ENCODE measurements around the gene DCTN3.
A peak's percentile ranks its signal among the peaks of the same experiment; 100 is the strongest.

DCTN3 gene

GRCh38 chr9:34654323-34655051 lies 34.2 kb upstream of the DCTN3 start:
- peak overlapping the region; percentile 66 for H3K9ac ChIP-seq (ENCODE audit: low read length)
- no peaks in the 10 kb centered on the region for H3K9me3 ChIP-seq (ENCODE audit: control insufficient read depth, low read length)
- peaks cover 48% of the 10 kb centered on the region for H3K4me1 ChIP-seq (ENCODE audit: control insufficient read depth, insufficient read depth, low read length)
- DNase-seq (ENCODE audit: low read depth), result peak; percentile 91
- no peaks in the 10 kb centered on the region for H3K27me3 ChIP-seq (replicated peaks; ENCODE audit: control insufficient read depth, insufficient read depth, low read length)
- peaks cover 5% of the 10 kb centered on the region for H3K36me3 ChIP-seq (ENCODE audit: control insufficient read depth, insufficient read depth, low read length, severe bottlenecking)
- H3K4me3 ChIP-seq (ENCODE audit: low read length), result peak overlapping the region; percentile 53

GRCh38 chr9:34653151-34654072 lies 33.1 kb upstream of the DCTN3 start:
- Histone ChIP-seq H3K9me3 (ENCODE audit: control insufficient read depth, low read length) (no peaks in the 10 kb centered on the region), H3K4me3 (ENCODE audit: low read length) (peak overlapping the region; percentile 81)
- DNase-seq (ENCODE audit: low read depth), result peak; percentile 67

GRCh38 chr9:34652602-34653000 lies 32.3 kb upstream of the DCTN3 start:
- Histone ChIP-seq H3K9ac (ENCODE audit: low read length) (peak overlapping the region; percentile 85), H3K4me3 (ENCODE audit: low read length) (peak overlapping the region; percentile 81), H3K36me3 (ENCODE audit: control insufficient read depth, insufficient read depth, low read length, severe bottlenecking) (peaks cover 15% of the 10 kb centered on the region), H3K27me3 (replicated peaks; ENCODE audit: control insufficient read depth, insufficient read depth, low read length) (no peaks in the 10 kb centered on the region), H3K9me3 (ENCODE audit: control insufficient read depth, low read length) (no peaks in the 10 kb centered on the region), H3K4me1 (ENCODE audit: control insufficient read depth, insufficient read depth, low read length) (peaks cover 53% of the 10 kb centered on the region)
- DNase-seq (ENCODE audit: low read depth), result peak; percentile 40

More at GRCh38 chr9:34653151-34654072, 33.1 kb upstream of the DCTN3 start:
- peak overlapping the region; percentile 85 for H3K9ac ChIP-seq (ENCODE audit: low read length)
- no peaks in the 10 kb centered on the region for H3K27me3 ChIP-seq (replicated peaks; ENCODE audit: control insufficient read depth, insufficient read depth, low read length)
- peaks cover 14% of the 10 kb centered on the region for H3K36me3 ChIP-seq (ENCODE audit: control insufficient read depth, insufficient read depth, low read length, severe bottlenecking)
- peaks cover 48% of the 10 kb centered on the region for H3K4me1 ChIP-seq (ENCODE audit: control insufficient read depth, insufficient read depth, low read length)

- Histone ChIP-seq H3K4me1 (ENCODE audit: control insufficient read depth, insufficient read depth, low read length) (peaks cover 58% of the 10 kb centered on the region), H3K36me3 (ENCODE audit: control insufficient read depth, insufficient read depth, low read length, severe bottlenecking) (peaks cover 15% of the 10 kb centered on the region), H3K4me3 (ENCODE audit: low read length) (peak within 1 kb of the TSS; percentile 81), H3K9me3 (ENCODE audit: control insufficient read depth, low read length) (no peaks in the 10 kb centered on the region), H3K27me3 (replicated peaks; ENCODE audit: control insufficient read depth, insufficient read depth, low read length) (no peaks in the 10 kb centered on the region), H3K9ac (ENCODE audit: low read length) (peak within 1 kb of the TSS; percentile 85)
- peak; percentile 90 for DNase-seq (ENCODE audit: low read depth)
These were observed 31.7 kb upstream of the DCTN3 start, which contains the start of gene IL11RA for GRCh38 chr9:34651876-34652601. IL11RA (plus strand) TSS chr9:34652185; CDS start chr9:34655218, 3,033 bp downstream.

- H3K4me1 ChIP-seq (ENCODE audit: control insufficient read depth, insufficient read depth, low read length), result peaks cover 65% of the 10 kb centered on the region
These were observed 31.0 kb upstream of the DCTN3 start for GRCh38 chr9:34651321-34651720.

GRCh38 chr9:34650816-34651215 lies 30.5 kb upstream of the DCTN3 start:
- H3K4me3 ChIP-seq (ENCODE audit: low read length), result peak overlapping the region; percentile 81

More at GRCh38 chr9:34651321-34651720, 31.0 kb upstream of the DCTN3 start:
- peak; percentile 52 for DNase-seq (ENCODE audit: low read depth)
- H3K36me3 ChIP-seq (ENCODE audit: control insufficient read depth, insufficient read depth, low read length, severe bottlenecking), result peaks cover 15% of the 10 kb centered on the region
- peak overlapping the region; percentile 81 for H3K4me3 ChIP-seq (ENCODE audit: low read length)
- no peaks in the 10 kb centered on the region for H3K9me3 ChIP-seq (ENCODE audit: control insufficient read depth, low read length)
- H3K9ac ChIP-seq (ENCODE audit: low read length), result peak overlapping the region; percentile 85
- H3K27me3 ChIP-seq (replicated peaks; ENCODE audit: control insufficient read depth, insufficient read depth, low read length), result no peaks in the 10 kb centered on the region

GRCh38 chr9:34648673-34649072 lies 28.4 kb upstream of the DCTN3 start:
- Histone ChIP-seq H3K4me3 (ENCODE audit: low read length) (no peak overlapping the region), H3K9me3 (ENCODE audit: control insufficient read depth, low read length) (no peaks in the 10 kb centered on the region)
- DNase-seq (ENCODE audit: low read depth), result no peak

More at GRCh38 chr9:34650816-34651215, 30.5 kb upstream of the DCTN3 start:
- H3K27me3 ChIP-seq (replicated peaks; ENCODE audit: control insufficient read depth, insufficient read depth, low read length), result no peaks in the 10 kb centered on the region
- no peak overlapping the region for H3K9ac ChIP-seq (ENCODE audit: low read length)
- H3K36me3 ChIP-seq (ENCODE audit: control insufficient read depth, insufficient read depth, low read length, severe bottlenecking), result peaks cover 15% of the 10 kb centered on the region
- DNase-seq (ENCODE audit: low read depth), result peak; percentile 20
- H3K4me1 ChIP-seq (ENCODE audit: control insufficient read depth, insufficient read depth, low read length), result peaks cover 70% of the 10 kb centered on the region
- H3K9me3 ChIP-seq (ENCODE audit: control insufficient read depth, low read length), result no peaks in the 10 kb centered on the region

GRCh38 chr9:34647651-34648050 lies 27.4 kb upstream of the DCTN3 start:
- H3K4me1 ChIP-seq (ENCODE audit: control insufficient read depth, insufficient read depth, low read length), result peaks cover 51% of the 10 kb centered on the region
- H3K4me3 ChIP-seq (ENCODE audit: low read length), result peak overlapping the region; percentile 88
- H3K27me3 ChIP-seq (replicated peaks; ENCODE audit: control insufficient read depth, insufficient read depth, low read length), result no peaks in the 10 kb centered on the region
- DNase-seq (ENCODE audit: low read depth), result no peak
- H3K36me3 ChIP-seq (ENCODE audit: control insufficient read depth, insufficient read depth, low read length, severe bottlenecking), result peaks cover 15% of the 10 kb centered on the region
- H3K9me3 ChIP-seq (ENCODE audit: control insufficient read depth, low read length), result no peaks in the 10 kb centered on the region
- H3K9ac ChIP-seq (ENCODE audit: low read length), result peak overlapping the region; percentile 92

More at GRCh38 chr9:34648673-34649072, 28.4 kb upstream of the DCTN3 start:
- Histone ChIP-seq H3K4me1 (ENCODE audit: control insufficient read depth, insufficient read depth, low read length) (peaks cover 62% of the 10 kb centered on the region), H3K27me3 (replicated peaks; ENCODE audit: control insufficient read depth, insufficient read depth, low read length) (no peaks in the 10 kb centered on the region), H3K36me3 (ENCODE audit: control insufficient read depth, insufficient read depth, low read length, severe bottlenecking) (peaks cover 15% of the 10 kb centered on the region), H3K9ac (ENCODE audit: low read length) (no peak overlapping the region)

GRCh38 chr9:34647084-34647403 lies 26.7 kb upstream of the DCTN3 start:
- H3K9me3 ChIP-seq (ENCODE audit: control insufficient read depth, low read length), result no peaks in the 10 kb centered on the region
- H3K27me3 ChIP-seq (replicated peaks; ENCODE audit: control insufficient read depth, insufficient read depth, low read length), result no peaks in the 10 kb centered on the region
- H3K9ac ChIP-seq (ENCODE audit: low read length), result peak overlapping the region; percentile 92
- H3K4me1 ChIP-seq (ENCODE audit: control insufficient read depth, insufficient read depth, low read length), result peaks cover 45% of the 10 kb centered on the region
- no peak for DNase-seq (ENCODE audit: low read depth)
- H3K4me3 ChIP-seq (ENCODE audit: low read length), result peak overlapping the region; percentile 88
- peaks cover 15% of the 10 kb centered on the region for H3K36me3 ChIP-seq (ENCODE audit: control insufficient read depth, insufficient read depth, low read length, severe bottlenecking)

GRCh38 chr9:34646211-34647083 lies 26.2 kb upstream of the DCTN3 start, which contains the start of gene GALT:
GALT (plus strand) TSS chr9:34646675; CDS start chr9:34646705, 30 bp downstream.
- peaks cover 42% of the 10 kb centered on the region for H3K4me1 ChIP-seq (ENCODE audit: control insufficient read depth, insufficient read depth, low read length)
- no peaks in the 10 kb centered on the region for H3K9me3 ChIP-seq (ENCODE audit: control insufficient read depth, low read length)
- peak within 1 kb of the TSS; percentile 92 for H3K9ac ChIP-seq (ENCODE audit: low read length)
- peak; percentile 89 for DNase-seq (ENCODE audit: low read depth)
- no peaks in the 10 kb centered on the region for H3K27me3 ChIP-seq (replicated peaks; ENCODE audit: control insufficient read depth, insufficient read depth, low read length)
- peak within 1 kb of the TSS; percentile 88 for H3K4me3 ChIP-seq (ENCODE audit: low read length)
- H3K36me3 ChIP-seq (ENCODE audit: control insufficient read depth, insufficient read depth, low read length, severe bottlenecking), result peaks cover 15% of the 10 kb centered on the region
